WTC11 (cell line): ENCODE data around the gene CACNA1A. TPM values are rescaled to one million over a fixed set of nuclear protein-coding genes. Genes with fewer than 3 reads are reported as not detected.

Experiments used
- ATAC-seq: fragments of 200-7000 bp; cut with Tn5 transposase; 2 replicates; pipeline ENCODE4 v1.10.0; 2021; ENCODE audit warnings: mild to moderate bottlenecking, moderate library complexity
- CTCF ChIA-PET: fragments of 300-600 bp; sonication (Branson Sonifier 250); formaldehyde crosslinking; loops from one replicate; lab custom pipeline; 2021; ENCODE audit warnings: antibody characterized with exemption; lab: Charles Lee
- POLR2A ChIA-PET: fragments of 350-600 bp; sonication (Branson Sonifier 250); formaldehyde crosslinking; loops from one replicate; lab custom pipeline; 2021; ENCODE audit warnings: antibody characterized with exemption; lab: Charles Lee
- DNase-seq: peaks from one replicate; pipeline ENCODE4 v3.0.0; 2021; ENCODE audit warnings: low spot score
- H3K27ac Mint-ChIP-seq: 2 replicates; pipeline ENCODE4 v1.8.0; 2021; ENCODE audit warnings: mixed read lengths
- H3K27me3 Mint-ChIP-seq: 2 replicates; pipeline ENCODE4 v1.8.0; 2021; ENCODE audit warnings: low read depth, mild to moderate bottlenecking, moderate library complexity, mixed read lengths
- H3K36me3 Mint-ChIP-seq: 2 replicates; pipeline ENCODE4 v1.8.0; 2021; ENCODE audit warnings: mixed read lengths
- H3K4me1 Mint-ChIP-seq: 2 replicates; pipeline ENCODE4 v1.8.0; 2022; ENCODE audit warnings: mixed read lengths
- H3K4me3 Mint-ChIP-seq: 2 replicates; pipeline ENCODE4 v1.8.0; 2021; ENCODE audit warnings: mild to moderate bottlenecking, moderate library complexity, mixed read lengths
- H3K9me3 Mint-ChIP-seq: 2 replicates; pipeline ENCODE4 v1.8.0; 2021; ENCODE audit warnings: mixed read lengths
- CREM ChIP-seq: sonication (generic); formaldehyde crosslinking; IDR thresholded peaks from 2 replicates; pipeline ENCODE4 v1.8.1; 2022; ENCODE audit warnings: mild to moderate bottlenecking, missing genetic modification reagents, moderate library complexity
- FOXJ3 ChIP-seq: sonication (generic); formaldehyde crosslinking; IDR thresholded peaks from 2 replicates; pipeline ENCODE4 v1.9.0; 2021; ENCODE audit warnings: missing genetic modification reagents, mild to moderate bottlenecking, borderline replicate concordance
- GABPB1 ChIP-seq: sonication (generic); formaldehyde crosslinking; IDR thresholded peaks from 2 replicates; pipeline ENCODE4 v1.8.1; 2023; ENCODE audit warnings: mild to moderate bottlenecking, missing genetic modification reagents
- NR1H2 ChIP-seq: sonication (generic); formaldehyde crosslinking; IDR thresholded peaks from 2 replicates; pipeline ENCODE4 v1.9.0; 2021; ENCODE audit warnings: mild to moderate bottlenecking, moderate library complexity, missing genetic modification reagents
- ZMAT4 ChIP-seq: fragments of 250-450 bp; sonication (Bioruptor Pico); IDR thresholded peaks from 2 replicates; pipeline ENCODE4 v1.9.0; 2021; ENCODE audit warnings: mild to moderate bottlenecking
- ZNF416 ChIP-seq: fragments of 250-450 bp; sonication (Bioruptor Pico); IDR thresholded peaks from 2 replicates; pipeline ENCODE4 v1.9.0; 2021; ENCODE audit warnings: mild to moderate bottlenecking, inconsistent platforms
- total RNA-seq: library from RNA; stranded (reverse); gene quantifications from 3 replicates; pipeline ENCODE4 v1.2.3, GENCODE V29; 2021
- TF ChIP-seq, protein P1 (sequence below): sonication (generic); formaldehyde crosslinking; IDR thresholded peaks from 2 replicates; pipeline ENCODE4 v1.8.0; 2023; ENCODE audit warnings: mild to moderate bottlenecking, missing genetic modification reagents
- TF ChIP-seq, protein P2 (sequence below): sonication (generic); formaldehyde crosslinking; IDR thresholded peaks from 2 replicates; pipeline ENCODE4 v1.8.0; 2022; ENCODE audit warnings: mild to moderate bottlenecking, missing genetic modification reagents
- TF ChIP-seq, protein P3 (sequence below): fragments of 250-450 bp; sonication (Bioruptor Pico); IDR thresholded peaks from 2 replicates; pipeline ENCODE4 v2.1.2; 2022; ENCODE audit warnings: mild to moderate bottlenecking, moderate library complexity
- TF ChIP-seq, protein P4 (sequence below): sonication (generic); formaldehyde crosslinking; IDR thresholded peaks from 2 replicates; pipeline ENCODE4 v1.8.1; 2023; ENCODE audit warnings: mild to moderate bottlenecking, missing genetic modification reagents, moderate library complexity
- TF ChIP-seq, protein P5 (sequence below): fragments of 200-600 bp; IDR thresholded peaks from 2 replicates; pipeline ENCODE4 v1.8.0; 2022; ENCODE audit warnings: antibody characterized with exemption

Gene CACNA1A
- total RNA-seq, 1 experiment from 2014 or later, result 28.9 TPM

DNA sequence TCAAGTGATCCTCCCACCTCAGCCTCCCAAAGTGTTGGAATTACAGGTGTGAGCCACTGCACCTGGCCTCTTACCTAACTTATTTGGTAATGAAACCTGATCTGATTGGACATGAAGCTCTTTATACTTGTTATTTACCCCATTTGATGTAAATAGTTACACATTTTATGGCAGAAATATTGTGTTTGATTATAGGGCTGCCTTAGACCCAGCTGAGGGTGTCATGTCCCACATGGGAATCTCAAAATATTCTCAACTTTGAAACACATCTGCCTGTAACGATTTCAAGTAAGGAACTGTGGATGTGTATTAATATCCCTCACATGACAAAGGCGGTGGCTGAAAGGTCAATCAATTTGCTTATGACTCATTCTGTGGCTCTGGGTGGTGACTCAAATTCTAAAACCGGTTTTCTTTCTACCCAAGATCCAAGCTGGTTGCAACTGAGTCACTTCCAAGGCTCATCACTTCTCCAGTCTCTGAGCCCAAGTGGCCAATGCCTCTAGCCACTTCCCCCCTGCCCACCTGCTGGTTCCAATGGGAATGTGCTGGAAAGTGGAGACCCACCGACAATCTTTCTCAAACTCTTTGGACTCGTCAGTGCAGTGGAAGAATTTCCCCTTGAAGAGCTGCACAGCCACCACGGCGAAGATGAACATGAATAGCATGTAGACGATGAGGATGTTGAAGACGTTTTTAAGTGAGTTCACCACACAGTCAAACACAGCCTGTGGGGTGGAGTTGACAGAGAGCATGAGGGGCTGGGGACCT lies 245.2 kb downstream of the CACNA1A start:
- no peak for ATAC-seq
- Mint-ChIP-seq H3K4me1 (peaks cover 4% of the 10 kb centered on the region; the same call in 1 of the 2 replicates), H3K27ac (no peak overlapping the region), H3K9me3 (peaks cover 12% of the 10 kb centered on the region), H3K4me3 (no peak overlapping the region), H3K36me3 (peaks cover 33% of the 10 kb centered on the region), H3K27me3 (no peaks in the 10 kb centered on the region; the same call in 1 of the 2 replicates)
- ChIA-PET POLR2A (no interaction called here), CTCF (interaction anchor here (3.8 kb wide), 1 partner anchor 66 kb away, joined by 18 read pairs; no protein-coding TSS in a partner anchor)
- TF ChIP-seq ZMAT4 (CRISPR knock-in tag) (no peak), GABPB1 (CRISPR knock-in tag) (no peak)
- TF ChIP-seq, protein P1, sequence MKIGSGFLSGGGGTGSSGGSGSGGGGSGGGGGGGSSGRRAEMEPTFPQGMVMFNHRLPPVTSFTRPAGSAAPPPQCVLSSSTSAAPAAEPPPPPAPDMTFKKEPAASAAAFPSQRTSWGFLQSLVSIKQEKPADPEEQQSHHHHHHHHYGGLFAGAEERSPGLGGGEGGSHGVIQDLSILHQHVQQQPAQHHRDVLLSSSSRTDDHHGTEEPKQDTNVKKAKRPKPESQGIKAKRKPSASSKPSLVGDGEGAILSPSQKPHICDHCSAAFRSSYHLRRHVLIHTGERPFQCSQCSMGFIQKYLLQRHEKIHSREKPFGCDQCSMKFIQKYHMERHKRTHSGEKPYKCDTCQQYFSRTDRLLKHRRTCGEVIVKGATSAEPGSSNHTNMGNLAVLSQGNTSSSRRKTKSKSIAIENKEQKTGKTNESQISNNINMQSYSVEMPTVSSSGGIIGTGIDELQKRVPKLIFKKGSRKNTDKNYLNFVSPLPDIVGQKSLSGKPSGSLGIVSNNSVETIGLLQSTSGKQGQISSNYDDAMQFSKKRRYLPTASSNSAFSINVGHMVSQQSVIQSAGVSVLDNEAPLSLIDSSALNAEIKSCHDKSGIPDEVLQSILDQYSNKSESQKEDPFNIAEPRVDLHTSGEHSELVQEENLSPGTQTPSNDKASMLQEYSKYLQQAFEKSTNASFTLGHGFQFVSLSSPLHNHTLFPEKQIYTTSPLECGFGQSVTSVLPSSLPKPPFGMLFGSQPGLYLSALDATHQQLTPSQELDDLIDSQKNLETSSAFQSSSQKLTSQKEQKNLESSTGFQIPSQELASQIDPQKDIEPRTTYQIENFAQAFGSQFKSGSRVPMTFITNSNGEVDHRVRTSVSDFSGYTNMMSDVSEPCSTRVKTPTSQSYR (CRISPR knock-in tag), result no peak
- DNase-seq, result no peak

DNA sequence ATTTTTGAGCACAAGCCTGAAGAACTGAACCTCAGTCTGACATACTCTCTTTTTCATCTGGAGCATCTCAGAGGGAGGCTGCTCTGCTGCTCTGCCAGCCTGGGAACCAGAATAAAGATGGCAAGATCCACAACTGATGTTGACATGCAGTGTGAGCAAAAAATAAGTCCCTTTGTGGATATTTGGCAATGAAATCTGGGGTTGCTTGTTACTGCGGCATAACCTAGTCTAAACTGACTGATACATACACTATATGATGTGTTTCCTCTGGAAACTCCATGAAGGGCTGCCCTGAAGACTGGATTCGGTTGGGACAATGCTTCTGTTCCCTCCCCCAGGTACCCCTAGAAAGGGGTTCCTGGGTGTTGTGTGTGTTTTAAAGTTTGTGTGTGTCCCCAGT lies 249.4 kb downstream of the CACNA1A start:
- ChIA-PET POLR2A (no interaction called here), CTCF (no interaction called here)
- Mint-ChIP-seq H3K4me1 (no peaks in the 10 kb centered on the region), H3K27me3 (no peaks in the 10 kb centered on the region; the same call in 1 of the 2 replicates), H3K9me3 (peaks cover 12% of the 10 kb centered on the region), H3K27ac (no peak overlapping the region), H3K36me3 (peaks cover 46% of the 10 kb centered on the region)
- DNase-seq (no peak), ATAC-seq (no peak)
- TF ChIP-seq CREM (CRISPR knock-in tag), result no peak
- no peak for TF ChIP-seq FOXJ3 (CRISPR knock-in tag)
- TF ChIP-seq, protein P2, sequence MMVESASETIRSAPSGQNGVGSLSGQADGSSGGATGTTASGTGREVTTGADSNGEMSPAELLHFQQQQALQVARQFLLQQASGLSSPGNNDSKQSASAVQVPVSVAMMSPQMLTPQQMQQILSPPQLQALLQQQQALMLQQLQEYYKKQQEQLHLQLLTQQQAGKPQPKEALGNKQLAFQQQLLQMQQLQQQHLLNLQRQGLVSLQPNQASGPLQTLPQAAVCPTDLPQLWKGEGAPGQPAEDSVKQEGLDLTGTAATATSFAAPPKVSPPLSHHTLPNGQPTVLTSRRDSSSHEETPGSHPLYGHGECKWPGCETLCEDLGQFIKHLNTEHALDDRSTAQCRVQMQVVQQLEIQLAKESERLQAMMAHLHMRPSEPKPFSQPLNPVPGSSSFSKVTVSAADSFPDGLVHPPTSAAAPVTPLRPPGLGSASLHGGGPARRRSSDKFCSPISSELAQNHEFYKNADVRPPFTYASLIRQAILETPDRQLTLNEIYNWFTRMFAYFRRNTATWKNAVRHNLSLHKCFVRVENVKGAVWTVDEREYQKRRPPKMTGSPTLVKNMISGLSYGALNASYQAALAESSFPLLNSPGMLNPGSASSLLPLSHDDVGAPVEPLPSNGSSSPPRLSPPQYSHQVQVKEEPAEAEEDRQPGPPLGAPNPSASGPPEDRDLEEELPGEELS (CRISPR knock-in tag), result no peak
- TF ChIP-seq, protein P3, sequence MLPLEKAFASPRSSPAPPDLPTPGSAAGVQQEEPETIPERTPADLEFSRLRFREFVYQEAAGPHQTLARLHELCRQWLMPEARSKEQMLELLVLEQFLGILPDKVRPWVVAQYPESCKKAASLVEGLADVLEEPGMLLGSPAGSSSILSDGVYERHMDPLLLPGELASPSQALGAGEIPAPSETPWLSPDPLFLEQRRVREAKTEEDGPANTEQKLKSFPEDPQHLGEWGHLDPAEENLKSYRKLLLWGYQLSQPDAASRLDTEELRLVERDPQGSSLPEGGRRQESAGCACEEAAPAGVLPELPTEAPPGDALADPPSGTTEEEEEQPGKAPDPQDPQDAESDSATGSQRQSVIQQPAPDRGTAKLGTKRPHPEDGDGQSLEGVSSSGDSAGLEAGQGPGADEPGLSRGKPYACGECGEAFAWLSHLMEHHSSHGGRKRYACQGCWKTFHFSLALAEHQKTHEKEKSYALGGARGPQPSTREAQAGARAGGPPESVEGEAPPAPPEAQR (CRISPR knock-in tag), result no peak
- TF ChIP-seq, protein P4, sequence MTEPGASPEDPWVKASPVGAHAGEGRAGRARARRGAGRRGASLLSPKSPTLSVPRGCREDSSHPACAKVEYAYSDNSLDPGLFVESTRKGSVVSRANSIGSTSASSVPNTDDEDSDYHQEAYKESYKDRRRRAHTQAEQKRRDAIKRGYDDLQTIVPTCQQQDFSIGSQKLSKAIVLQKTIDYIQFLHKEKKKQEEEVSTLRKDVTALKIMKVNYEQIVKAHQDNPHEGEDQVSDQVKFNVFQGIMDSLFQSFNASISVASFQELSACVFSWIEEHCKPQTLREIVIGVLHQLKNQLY (CRISPR knock-in tag), result no peak
- TF ChIP-seq, protein P5, sequence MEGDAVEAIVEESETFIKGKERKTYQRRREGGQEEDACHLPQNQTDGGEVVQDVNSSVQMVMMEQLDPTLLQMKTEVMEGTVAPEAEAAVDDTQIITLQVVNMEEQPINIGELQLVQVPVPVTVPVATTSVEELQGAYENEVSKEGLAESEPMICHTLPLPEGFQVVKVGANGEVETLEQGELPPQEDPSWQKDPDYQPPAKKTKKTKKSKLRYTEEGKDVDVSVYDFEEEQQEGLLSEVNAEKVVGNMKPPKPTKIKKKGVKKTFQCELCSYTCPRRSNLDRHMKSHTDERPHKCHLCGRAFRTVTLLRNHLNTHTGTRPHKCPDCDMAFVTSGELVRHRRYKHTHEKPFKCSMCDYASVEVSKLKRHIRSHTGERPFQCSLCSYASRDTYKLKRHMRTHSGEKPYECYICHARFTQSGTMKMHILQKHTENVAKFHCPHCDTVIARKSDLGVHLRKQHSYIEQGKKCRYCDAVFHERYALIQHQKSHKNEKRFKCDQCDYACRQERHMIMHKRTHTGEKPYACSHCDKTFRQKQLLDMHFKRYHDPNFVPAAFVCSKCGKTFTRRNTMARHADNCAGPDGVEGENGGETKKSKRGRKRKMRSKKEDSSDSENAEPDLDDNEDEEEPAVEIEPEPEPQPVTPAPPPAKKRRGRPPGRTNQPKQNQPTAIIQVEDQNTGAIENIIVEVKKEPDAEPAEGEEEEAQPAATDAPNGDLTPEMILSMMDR, result no peak
- TF ChIP-seq ZNF416 (CRISPR knock-in tag), result no peak
- no peak for TF ChIP-seq NR1H2 (CRISPR knock-in tag)
- TF ChIP-seq, all 79 proteins: peak for 0
- H3K4me3 Mint-ChIP-seq, result no peak overlapping the region
